Endothelial cell of umbilical vein (primary cell): ENCODE measurements around the gene MYL2. TPM values are rescaled to one million over a fixed set of nuclear protein-coding genes. Genes with fewer than 3 reads are reported as not detected.

ENCODE experiments used
- BruUV-seq: library from RNA; stranded (reverse); fragments of 400-500 nt; replicated peaks from 2 replicates; lab custom pipeline; 2021; lab: Mats Ljungman, UMichigan
- CTCF ChIA-PET: fragments of 300-600, 350-600 bp; sonication (Branson Sonifier 250); formaldehyde crosslinking; loops from one replicate; lab custom pipeline; 2021; ENCODE audit warnings: antibody characterized with exemption, inconsistent platforms; lab: Charles Lee
- POLR2A ChIA-PET: fragments of 300-600, 350-600 bp; sonication (Branson Sonifier 250); formaldehyde crosslinking; loops from one replicate; lab custom pipeline; 2021; ENCODE audit warnings: antibody characterized with exemption, inconsistent platforms; lab: Charles Lee
- DNase-seq: peaks from one replicate; pipeline ENCODE4 v3.0.0-alpha.2; 2011; ENCODE audit warnings: low read depth, low spot score
- FAIRE-seq: peaks from 2 replicates; lab custom pipeline; 2011; peaks lifted over from hg19 to GRCh38; lab: Jason Lieb, UNC
- H2AFZ ChIP-seq: 2 replicates; pipeline ENCODE4 v1.6.0; 2012; ENCODE audit warnings: low read depth, low read length, control low read depth, inconsistent platforms
- H3K27ac ChIP-seq: 2 replicates; pipeline ENCODE4 v1.5.1; 2011; ENCODE audit warnings: low read depth, mild to moderate bottlenecking, control low read depth, low read length, moderate library complexity; ENCODE audit not compliant: insufficient read depth
- H3K27me3 ChIP-seq, 2 experiments: 2 replicates each; pipeline versions ENCODE4 v1.6.0 to v1.6.1; 2011; ENCODE audit warnings: low read length in 2 of 2, mixed read lengths in 1 of 2; ENCODE audit not compliant: control insufficient read depth in 2 of 2, insufficient read depth in 2 of 2
- H3K36me3 ChIP-seq, 2 experiments: 2 replicates in 1 of 2; 3 replicates in 1 of 2; pipeline ENCODE4 v1.5.1; 2011; ENCODE audit warnings: low read length in 2 of 2, mild to moderate bottlenecking in 1 of 2, moderate library complexity in 1 of 2; ENCODE audit not compliant: control insufficient read depth in 2 of 2, insufficient read depth in 2 of 2; ENCODE audit errors: extremely low read depth in 1 of 2
- H3K4me1 ChIP-seq: 3 replicates; pipeline ENCODE4 v1.5.1; 2011; ENCODE audit warnings: mild to moderate bottlenecking, low read length; ENCODE audit not compliant: control insufficient read depth, insufficient read depth; ENCODE audit errors: extremely low read depth
- H3K4me2 ChIP-seq: 2 replicates; pipeline ENCODE4 v1.6.1; 2011; ENCODE audit warnings: low read length, control low read depth, mixed read lengths; ENCODE audit not compliant: insufficient read depth
- H3K4me3 ChIP-seq, 3 experiments: fragments of 200-600 bp in 1 of 3; sonication (generic), shearing (Covaris generic) in 1 of 3; replicated peaks in 1 of 3; 2 replicates each; pipeline ENCODE4 v1.5.1; 2011 to 2016; ENCODE audit warnings: control low read depth in 3 of 3, low read length in 3 of 3, mild to moderate bottlenecking in 2 of 3, inconsistent platforms in 1 of 3, low read depth in 1 of 3, moderate library complexity in 1 of 3; ENCODE audit not compliant: insufficient read depth in 1 of 3
- H3K79me2 ChIP-seq: 2 replicates; pipeline ENCODE4 v1.6.0; 2012; ENCODE audit warnings: low read length, inconsistent platforms; ENCODE audit not compliant: control insufficient read depth, insufficient read depth
- H3K9ac ChIP-seq: replicated peaks from 2 replicates; pipeline ENCODE3; 2011; ENCODE audit warnings: low read length, control low read depth; ENCODE audit not compliant: insufficient read depth; ENCODE audit errors: extremely low read depth
- H3K9me1 ChIP-seq: replicated peaks from 3 replicates; pipeline ENCODE4 v1.6.0; 2011; ENCODE audit warnings: mild to moderate bottlenecking, low read length; ENCODE audit not compliant: control insufficient read depth, insufficient read depth; ENCODE audit errors: extremely low read depth
- H3K9me3 ChIP-seq: replicated peaks from 2 replicates; pipeline ENCODE4 v1.5.1; 2012; ENCODE audit warnings: low read length, inconsistent platforms; ENCODE audit not compliant: control insufficient read depth, insufficient read depth
- H4K20me1 ChIP-seq: replicated peaks from 2 replicates; pipeline ENCODE3; 2011; ENCODE audit warnings: mild to moderate bottlenecking, low read length; ENCODE audit not compliant: control insufficient read depth, insufficient read depth; ENCODE audit errors: extremely low read depth
- CTCF ChIP-seq, 2 donors: IDR thresholded peaks; 1 replicate in 1 of 2; 2 replicates in 1 of 2; pipeline ENCODE4 v1.5.1; 2011; ENCODE audit warnings: low read length in 2 of 2, mild to moderate bottlenecking in 2 of 2, moderate library complexity in 2 of 2, control low read depth in 1 of 2, inconsistent platforms in 1 of 2, low read depth in 1 of 2; ENCODE audit not compliant: insufficient read depth in 1 of 2; ENCODE audit errors: extremely low read depth in 1 of 2
- EZH2 ChIP-seq: IDR thresholded peaks from 2 replicates; pipeline ENCODE4 v1.6.1; 2012; ENCODE audit warnings: borderline replicate concordance, low read depth, mild to moderate bottlenecking, moderate library complexity, low read length, inconsistent platforms; ENCODE audit not compliant: severe bottlenecking
- FOS ChIP-seq: IDR thresholded peaks from 2 replicates; pipeline ENCODE4 v1.6.1; 2011; ENCODE audit warnings: mild to moderate bottlenecking, low read length, moderate library complexity, borderline replicate concordance; ENCODE audit not compliant: insufficient read depth
- GATA2 ChIP-seq: IDR thresholded peaks from 2 replicates; pipeline ENCODE4 v1.7.0; 2011; ENCODE audit warnings: low read depth, mild to moderate bottlenecking, moderate library complexity, mixed read lengths, low read length; ENCODE audit not compliant: insufficient read length, insufficient read depth
- JUN ChIP-seq: IDR thresholded peaks from 2 replicates; pipeline ENCODE4 v1.6.1; 2011; ENCODE audit warnings: borderline replicate concordance, low read depth; ENCODE audit not compliant: insufficient read length, insufficient read depth
- MYC ChIP-seq: IDR thresholded peaks from one replicate; pipeline ENCODE4 v1.6.1; 2011; ENCODE audit warnings: mild to moderate bottlenecking, low read depth, low read length
- POLR2A ChIP-seq: IDR thresholded peaks from 2 replicates; pipeline ENCODE4 v1.6.1; 2012; ENCODE audit warnings: low read depth, mild to moderate bottlenecking, control low read depth, low read length
- POLR2AphosphoS5 ChIP-seq: IDR thresholded peaks from 2 replicates; pipeline ENCODE4 v1.6.1; 2012; ENCODE audit warnings: low read depth, mild to moderate bottlenecking, control low read depth, low read length, moderate library complexity; ENCODE audit not compliant: insufficient read depth
- dilution Hi-C: fragments of 300-500 bp; cut with MboI; formaldehyde crosslinking; loops from one replicate; pipeline ENCODE4 v1.15.0; 2019; ENCODE audit warnings: low sequenced_read_pairs; ENCODE audit not compliant: extremely low pct_ligation_motif_present
- intact Hi-C: fragments of 100-400 bp; cut with micrococcal nuclease; formaldehyde crosslinking; loops from one replicate; pipeline ENCODE4 v1.10.0; 2022
- polyA plus RNA-seq, 4 experiments: library from polyadenylated mRNA; depleted of rRNA in 3 of 4; stranded (reverse) in 3 of 4; unstranded in 1 of 4; fragments of >200 nt; gene quantifications; 2 replicates each; pipeline versions ENCODE4 v1.2.1 to v1.2.3, GENCODE V29; 2011 to 2012; ENCODE audit warnings: missing spikeins in 1 of 4
- total RNA-seq: library from RNA; stranded (reverse); gene quantifications from 2 replicates; pipeline ENCODE4 v1.2.3, GENCODE V29; 2021
- TF ChIP-seq, protein P1 (sequence below): IDR thresholded peaks from 2 replicates; pipeline ENCODE4 v1.6.1; 2011; ENCODE audit not compliant: insufficient read depth, insufficient read length

The MYL2 gene
- total and polyA plus RNA-seq, 2 donors (not counting 3 experiments of a cell fraction or from before 2014, with no cell fraction given), result 0.93 TPM; not detected in 1

GRCh38 chr12:110908377-110909152 is 11.8 kb downstream of the MYL2 start:
- no peak for FAIRE-seq
- intact Hi-C loops, result no loop called here
- Histone ChIP-seq H3K36me3 (no peaks in the 10 kb centered on the region), H4K20me1 (no peaks in the 10 kb centered on the region), H3K4me1 (no peaks in the 10 kb centered on the region), H3K4me2 (no peak overlapping the region), H3K4me3 (no peak overlapping the region), H3K27me3 (peaks cover 0 to 2% of the 10 kb centered on the region in 2 experiments), H3K27ac (no peak overlapping the region), H3K9me3 (no peaks in the 10 kb centered on the region), H3K9ac (no peak overlapping the region), H2AFZ (no peak overlapping the region), H3K79me2 (no peaks in the 10 kb centered on the region), H3K9me1 (no peaks in the 10 kb centered on the region)
- DNase-seq, result no peak
- TF ChIP-seq MYC (no peak), JUN (no peak), CTCF (IDR thresholded peaks at IDR 0.05; ENCODE audit: extremely low read depth in 1 of 2, insufficient read depth in 1 of 2, low read depth in 1 of 2, low read length in 2 of 2) (no peak), EZH2 (no peak), POLR2A (no peak), FOS (no peak), GATA2 (no peak), POLR2AphosphoS5 (no peak)
- TF ChIP-seq, protein P1, sequence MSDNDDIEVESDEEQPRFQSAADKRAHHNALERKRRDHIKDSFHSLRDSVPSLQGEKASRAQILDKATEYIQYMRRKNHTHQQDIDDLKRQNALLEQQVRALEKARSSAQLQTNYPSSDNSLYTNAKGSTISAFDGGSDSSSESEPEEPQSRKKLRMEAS, result no peak
- no TSS peak for BruUV-seq
- POLR2A ChIA-PET, result no interaction called here
- CTCF ChIA-PET, result interaction anchor here (0.7 kb wide), 1 partner anchor 391 kb away, joined by 3 read pairs; no protein-coding TSS in a partner anchor
- dilution Hi-C loops, result no loop called here
